ENCODE measurements around the gene RNPS1. TPM values are rescaled to one million over a fixed set of nuclear protein-coding genes. Genes with fewer than 3 reads are reported as not detected.

RNPS1 gene, protein sequence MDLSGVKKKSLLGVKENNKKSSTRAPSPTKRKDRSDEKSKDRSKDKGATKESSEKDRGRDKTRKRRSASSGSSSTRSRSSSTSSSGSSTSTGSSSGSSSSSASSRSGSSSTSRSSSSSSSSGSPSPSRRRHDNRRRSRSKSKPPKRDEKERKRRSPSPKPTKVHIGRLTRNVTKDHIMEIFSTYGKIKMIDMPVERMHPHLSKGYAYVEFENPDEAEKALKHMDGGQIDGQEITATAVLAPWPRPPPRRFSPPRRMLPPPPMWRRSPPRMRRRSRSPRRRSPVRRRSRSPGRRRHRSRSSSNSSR
- 100 to 1,000 TPM; 163 to 203 (median 181) TPM for total RNA-seq
- total RNA-seq (2013) = 111 TPM
- total RNA-seq = 107 to 297 (median 147) reads per million in 29 experiments

GRCh38 chr16:2267913-2268666 lies at the start of gene RNPS1:
Gene RNPS1 (minus strand): TSS chr16:2268126. CDS start chr16:2264643, 3,483 bp downstream.
- H3K4me1 ChIP-seq (ENCODE audit: control insufficient read depth in 1 of 2, extremely low read depth in 1 of 2, insufficient read depth in 2 of 2, low read length in 2 of 2) = peaks cover 4 to 35% of the 10 kb centered on the region in 2 experiments
- ChIA-PET POLR2A (no interaction called here), CTCF (interaction anchor here in 1 of 2 donors (0.6 kb wide), 1 partner anchor 860 kb away, joined by 3 read pairs; no protein-coding TSS in a partner anchor)
- H3K27me3 Mint-ChIP-seq = no peaks in the 10 kb centered on the region
- H3K4me3 ChIP-seq (ENCODE audit: control insufficient read depth in 1 of 2, extremely low read depth in 1 of 2, low read length in 1 of 2) = peak within 1 kb of the TSS; percentile 94
- H3K27me3 ChIP-seq (replicated peaks in 1 of 2; ENCODE audit: control insufficient read depth in 2 of 2, extremely low read depth in 1 of 2, insufficient read depth in 2 of 2, low read length in 1 of 2) = no peaks in the 10 kb centered on the region
- peak; percentile 87 to 89 (median 88) for ATAC-seq (replicated peaks in 1 of 4)
- no peaks in the 10 kb centered on the region for H3K9me3 Mint-ChIP-seq
- peaks cover 35 to 47% (median 42%) of the 10 kb centered on the region in 3 donors for H3K4me1 Mint-ChIP-seq
- H3K9me3 ChIP-seq = no peaks in the 10 kb centered on the region
- peak within 1 kb of the TSS; percentile 96 to 99 for H3K27ac Mint-ChIP-seq
- peaks cover 0 to 17% of the 10 kb centered on the region in 2 donors for H3K36me3 ChIP-seq (ENCODE audit: control insufficient read depth in 2 of 2, extremely low read depth in 1 of 2, insufficient read depth in 1 of 2, low read length in 1 of 2)
- peak; percentile 86 to 98 (median 94) for DNase-seq
- H3K27ac ChIP-seq (ENCODE audit: low read length) = peak within 1 kb of the TSS; percentile 93
- H3K4me3 Mint-ChIP-seq = peak within 1 kb of the TSS; percentile 92 to 96 (median 94)
- under 1% methylated on average over 85 of the region's 88 CpGs for WGBS (ENCODE audit: insufficient coverage)
- peaks cover 4% of the 10 kb centered on the region for H3K36me3 Mint-ChIP-seq

- ChIA-PET CTCF (interaction anchor here in 1 of 2 donors (0.6 kb wide), 1 partner anchor 146 kb away, joined by 3 read pairs; no protein-coding TSS in a partner anchor), POLR2A (no interaction called here)
- Histone ChIP-seq H3K27ac (ENCODE audit: low read length) (no peak overlapping the region), H3K4me1 (ENCODE audit: control insufficient read depth in 1 of 2, extremely low read depth in 1 of 2, insufficient read depth in 2 of 2, low read length in 2 of 2) (no peaks in the 10 kb centered on the region), H3K27me3 (replicated peaks in 1 of 2; ENCODE audit: control insufficient read depth in 2 of 2, extremely low read depth in 1 of 2, insufficient read depth in 2 of 2, low read length in 1 of 2) (no peaks in the 10 kb centered on the region), H3K36me3 (ENCODE audit: control insufficient read depth in 2 of 2, extremely low read depth in 1 of 2, insufficient read depth in 1 of 2, low read length in 1 of 2) (no peaks in the 10 kb centered on the region), H3K9me3 (no peaks in the 10 kb centered on the region), H3K4me3 (ENCODE audit: control insufficient read depth in 1 of 2, extremely low read depth in 1 of 2, low read length in 1 of 2) (no peak overlapping the region)
- no peaks in the 10 kb centered on the region for H3K27me3 Mint-ChIP-seq
- ATAC-seq (replicated peaks in 1 of 4) (no peak), DNase-seq (no peak)
- H3K4me1 Mint-ChIP-seq = no peaks in the 10 kb centered on the region
- H3K36me3 Mint-ChIP-seq = peaks cover 19% of the 10 kb centered on the region
- H3K9me3 Mint-ChIP-seq = no peaks in the 10 kb centered on the region
- 92% methylated on average over 23 of the region's 26 CpGs for WGBS (ENCODE audit: insufficient coverage)
- H3K4me3 Mint-ChIP-seq = no peak overlapping the region
- H3K27ac Mint-ChIP-seq = no peak overlapping the region
These were observed 49.5 kb upstream of the RNPS1 start for GRCh38 chr16:2317231-2318020.

- ATAC-seq (replicated peaks in 1 of 4) = no peak
- H3K9me3 ChIP-seq = no peaks in the 10 kb centered on the region
- WGBS (ENCODE audit: insufficient coverage) = 92% methylated on average over 27 of the region's 30 CpGs
- H3K9me3 Mint-ChIP-seq = no peaks in the 10 kb centered on the region
- no peaks in the 10 kb centered on the region for H3K36me3 ChIP-seq (ENCODE audit: control insufficient read depth in 2 of 2, extremely low read depth in 1 of 2, insufficient read depth in 1 of 2, low read length in 1 of 2)
- H3K4me3 ChIP-seq (ENCODE audit: control insufficient read depth in 1 of 2, extremely low read depth in 1 of 2, low read length in 1 of 2) = no peak overlapping the region
- H3K4me1 ChIP-seq (ENCODE audit: control insufficient read depth in 1 of 2, extremely low read depth in 1 of 2, insufficient read depth in 2 of 2, low read length in 2 of 2) = no peaks in the 10 kb centered on the region
- ChIA-PET POLR2A (no interaction called here), CTCF (no interaction called here)
- DNase-seq = no peak
- no peak overlapping the region for H3K27ac ChIP-seq (ENCODE audit: low read length)
- no peak overlapping the region for H3K4me3 Mint-ChIP-seq
- no peaks in the 10 kb centered on the region for H3K27me3 Mint-ChIP-seq
- no peaks in the 10 kb centered on the region for H3K27me3 ChIP-seq (replicated peaks in 1 of 2; ENCODE audit: control insufficient read depth in 2 of 2, extremely low read depth in 1 of 2, insufficient read depth in 2 of 2, low read length in 1 of 2)
- H3K4me1 Mint-ChIP-seq = no peaks in the 10 kb centered on the region
- H3K36me3 Mint-ChIP-seq = no peaks in the 10 kb centered on the region
- no peak overlapping the region for H3K27ac Mint-ChIP-seq
These were observed 40.4 kb upstream of the RNPS1 start for GRCh38 chr16:2308089-2308962.

GRCh38 chr16:2299915-2300192 lies 31.9 kb upstream of the RNPS1 start:
- 90% methylated on average over 5 of the region's 10 CpGs for WGBS (ENCODE audit: insufficient coverage)
- no peak overlapping the region for H3K27ac ChIP-seq (ENCODE audit: low read length)
- H3K9me3 Mint-ChIP-seq = no peaks in the 10 kb centered on the region

GRCh38 chr16:2299121-2299914 lies 31.4 kb upstream of the RNPS1 start:
- H3K27me3 ChIP-seq (replicated peaks in 1 of 2; ENCODE audit: control insufficient read depth in 2 of 2, extremely low read depth in 1 of 2, insufficient read depth in 2 of 2, low read length in 1 of 2) = no peaks in the 10 kb centered on the region
- POLR2A ChIA-PET = no interaction called here
- H3K27ac Mint-ChIP-seq = no peak overlapping the region
- H3K4me3 ChIP-seq (ENCODE audit: control insufficient read depth in 1 of 2, extremely low read depth in 1 of 2, low read length in 1 of 2) = no peak overlapping the region
- H3K27ac ChIP-seq (ENCODE audit: low read length) = no peak overlapping the region
- H3K27me3 Mint-ChIP-seq = no peaks in the 10 kb centered on the region
- ATAC-seq (replicated peaks in 1 of 4) = no peak
- no peak overlapping the region for H3K4me3 Mint-ChIP-seq
- H3K4me1 ChIP-seq (ENCODE audit: control insufficient read depth in 1 of 2, extremely low read depth in 1 of 2, insufficient read depth in 2 of 2, low read length in 2 of 2) = peaks cover 0 to 9% of the 10 kb centered on the region in 2 experiments
- no peaks in the 10 kb centered on the region for H3K4me1 Mint-ChIP-seq
- no peak for DNase-seq
- CTCF ChIA-PET = no interaction called here
- WGBS (ENCODE audit: insufficient coverage) = 89% methylated on average over 24 of the region's 31 CpGs
- no peaks in the 10 kb centered on the region for H3K9me3 ChIP-seq
- peaks cover 5% of the 10 kb centered on the region for H3K36me3 Mint-ChIP-seq
- no peaks in the 10 kb centered on the region for H3K36me3 ChIP-seq (ENCODE audit: control insufficient read depth in 2 of 2, extremely low read depth in 1 of 2, insufficient read depth in 1 of 2, low read length in 1 of 2)
- H3K9me3 Mint-ChIP-seq = no peaks in the 10 kb centered on the region

More at GRCh38 chr16:2299915-2300192, 31.9 kb upstream of the RNPS1 start:
- DNase-seq = no peak
- ATAC-seq (replicated peaks in 1 of 4) = no peak
- ChIA-PET POLR2A (no interaction called here), CTCF (no interaction called here)
- H3K4me3 ChIP-seq (ENCODE audit: control insufficient read depth in 1 of 2, extremely low read depth in 1 of 2, low read length in 1 of 2) = no peak overlapping the region
- no peak overlapping the region for H3K27ac Mint-ChIP-seq
- peaks cover 5% of the 10 kb centered on the region for H3K36me3 Mint-ChIP-seq
- H3K27me3 Mint-ChIP-seq = no peaks in the 10 kb centered on the region
- H3K4me1 ChIP-seq (ENCODE audit: control insufficient read depth in 1 of 2, extremely low read depth in 1 of 2, insufficient read depth in 2 of 2, low read length in 2 of 2) = peaks cover 0 to 9% of the 10 kb centered on the region in 2 experiments
- H3K36me3 ChIP-seq (ENCODE audit: control insufficient read depth in 2 of 2, extremely low read depth in 1 of 2, insufficient read depth in 1 of 2, low read length in 1 of 2) = no peaks in the 10 kb centered on the region
- H3K4me1 Mint-ChIP-seq = no peaks in the 10 kb centered on the region
- no peak overlapping the region for H3K4me3 Mint-ChIP-seq
- H3K27me3 ChIP-seq (replicated peaks in 1 of 2; ENCODE audit: control insufficient read depth in 2 of 2, extremely low read depth in 1 of 2, insufficient read depth in 2 of 2, low read length in 1 of 2) = no peaks in the 10 kb centered on the region
- H3K9me3 ChIP-seq = no peaks in the 10 kb centered on the region

All from T-cell (primary cell).